GM21515 (cell line): ENCODE data around the gene HOXD8.

Source experiments
- ATAC-seq: cut with Tn5 transposase; IDR thresholded peaks from one replicate; pipeline ENCODE4 v1.9.1; 2021; ENCODE audit not compliant: unreplicated experiment

Gene HOXD8

GRCh38 chr2:176145085-176145969 is 15.8 kb downstream of the HOXD8 start:
- no peak for ATAC-seq

DNA sequence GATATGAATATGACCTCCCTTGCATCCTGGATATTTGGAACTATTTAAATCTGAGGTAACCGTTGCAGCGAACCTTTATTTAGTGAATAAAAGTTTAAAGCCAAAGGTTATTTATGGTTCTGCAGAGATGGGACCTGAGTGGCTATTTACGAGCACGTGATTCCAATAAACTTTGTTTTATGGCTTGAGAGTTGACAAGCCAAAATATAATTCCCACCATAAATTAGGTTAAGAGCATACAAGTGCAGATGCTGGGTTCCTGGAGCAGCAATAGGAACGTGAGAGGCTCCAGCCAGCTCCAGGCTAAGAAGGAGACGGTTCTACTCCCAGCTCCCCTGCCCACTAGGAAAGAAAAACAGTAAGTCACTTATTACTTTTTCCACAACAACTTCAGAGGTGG is 16.6 kb downstream of the HOXD8 start:
- ATAC-seq, result no peak

GRCh38 chr2:176146645-176147044 is 17.1 kb downstream of the HOXD8 start:
- no peak for ATAC-seq

GRCh38 chr2:176147210-176147799 is 17.8 kb downstream of the HOXD8 start:
- ATAC-seq, result no peak

DNA sequence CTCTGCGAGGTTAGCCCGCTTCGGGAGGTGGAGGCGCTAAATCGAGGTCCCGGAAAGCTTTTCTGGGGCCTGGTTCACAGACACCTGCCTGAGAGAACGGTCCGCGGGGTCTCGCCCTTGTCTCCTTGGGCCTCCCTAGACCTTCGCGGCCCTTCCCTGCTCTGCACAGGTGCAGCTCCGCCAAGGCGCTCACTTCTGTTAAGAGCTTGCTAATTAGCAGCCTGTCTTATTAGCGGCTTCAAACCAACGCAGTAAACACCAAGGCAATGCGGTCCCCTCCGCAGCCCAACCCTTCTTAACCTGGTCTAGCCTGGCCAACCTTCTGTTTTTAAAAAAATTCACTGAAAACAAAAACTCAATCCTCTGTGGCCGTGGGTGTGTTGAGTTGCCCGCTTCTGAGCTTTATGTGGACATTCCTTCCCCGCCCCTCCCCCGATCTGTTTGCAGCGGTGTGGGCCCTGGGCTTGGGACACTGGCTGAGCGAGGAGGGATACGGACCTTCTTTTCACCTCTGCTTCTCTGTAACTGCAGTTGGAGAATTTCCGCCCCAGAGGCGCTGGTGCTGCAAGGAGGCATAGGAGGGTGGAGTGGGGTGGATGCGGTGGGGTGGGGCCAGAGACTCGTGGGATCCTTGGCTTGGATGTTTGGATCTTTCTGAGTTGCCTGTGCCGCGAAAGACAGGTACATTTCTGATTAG is 18.4 kb downstream of the HOXD8 start:
- no peak for ATAC-seq

- ATAC-seq, result no peak
These were observed 19.4 kb downstream of the HOXD8 start for GRCh38 chr2:176148751-176149421.

DNA sequence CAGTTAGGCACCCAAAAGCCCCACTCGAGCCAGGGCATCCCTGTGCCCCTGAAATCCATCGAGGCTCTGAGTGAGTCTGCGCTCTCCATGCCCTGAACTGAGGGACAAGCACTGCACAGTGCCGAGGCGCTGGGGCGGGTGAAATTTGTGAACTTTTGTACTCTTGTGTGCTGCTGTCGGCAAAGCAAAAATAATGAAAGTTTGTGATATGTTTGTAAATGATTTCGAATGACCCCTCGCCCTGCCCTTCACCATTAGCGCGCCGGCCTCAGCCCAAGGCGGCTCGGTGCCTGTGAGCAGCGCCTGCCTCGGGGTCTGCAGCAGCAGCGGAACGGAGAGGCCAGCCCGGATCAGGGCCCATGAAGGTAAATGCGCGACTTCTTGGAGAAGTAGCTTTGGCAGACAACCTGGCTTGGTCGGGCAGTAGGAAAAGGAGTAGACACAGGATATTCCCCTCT is 20.0 kb downstream of the HOXD8 start:
- ATAC-seq, result no peak

DNA sequence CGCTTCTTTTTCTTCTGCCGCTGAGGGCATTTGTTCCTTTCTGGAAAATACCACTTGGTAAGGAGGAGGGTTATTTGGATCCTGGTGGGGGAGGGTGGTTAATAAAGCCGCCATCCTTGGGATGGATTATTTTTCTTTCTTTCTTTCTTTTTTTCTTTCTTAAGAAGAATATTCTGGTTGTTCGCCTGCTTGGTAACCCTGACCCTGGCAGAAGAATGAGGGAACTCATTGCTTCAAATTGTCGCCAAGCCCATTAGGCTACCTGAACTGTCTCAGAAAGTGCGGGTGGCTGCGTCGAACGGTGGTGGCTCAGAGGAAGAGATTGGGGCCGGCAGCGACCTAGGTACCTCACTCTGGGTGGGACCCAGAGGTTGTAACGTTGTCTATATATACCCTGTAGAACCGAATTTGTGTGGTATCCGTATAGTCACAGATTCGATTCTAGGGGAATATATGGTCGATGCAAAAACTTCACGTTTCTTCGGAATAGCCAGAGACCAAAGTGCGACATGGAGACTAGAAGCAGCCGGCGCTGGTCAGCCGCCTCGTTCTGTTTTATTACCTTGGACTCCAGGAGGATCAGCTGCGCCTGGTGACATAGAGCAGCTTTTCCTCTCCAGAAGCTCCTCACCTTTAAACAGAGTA is 20.6 kb downstream of the HOXD8 start:
- ATAC-seq, result no peak

- no peak for ATAC-seq
These were observed 21.3 kb downstream of the HOXD8 start for GRCh38 chr2:176150584-176151441.

- ATAC-seq, result no peak
These were observed 22.2 kb downstream of the HOXD8 start, which contains the start of gene HOXD4 for GRCh38 chr2:176151442-176152287. HOXD4 (plus strand) TSS chr2:176151550; CDS start chr2:176151634, 84 bp downstream.

GRCh38 chr2:176152350-176153181 is 23.1 kb downstream of the HOXD8 start:
- ATAC-seq, result no peak

- no peak for ATAC-seq
These were observed 25.2 kb downstream of the HOXD8 start for GRCh38 chr2:176154576-176155252.

DNA sequence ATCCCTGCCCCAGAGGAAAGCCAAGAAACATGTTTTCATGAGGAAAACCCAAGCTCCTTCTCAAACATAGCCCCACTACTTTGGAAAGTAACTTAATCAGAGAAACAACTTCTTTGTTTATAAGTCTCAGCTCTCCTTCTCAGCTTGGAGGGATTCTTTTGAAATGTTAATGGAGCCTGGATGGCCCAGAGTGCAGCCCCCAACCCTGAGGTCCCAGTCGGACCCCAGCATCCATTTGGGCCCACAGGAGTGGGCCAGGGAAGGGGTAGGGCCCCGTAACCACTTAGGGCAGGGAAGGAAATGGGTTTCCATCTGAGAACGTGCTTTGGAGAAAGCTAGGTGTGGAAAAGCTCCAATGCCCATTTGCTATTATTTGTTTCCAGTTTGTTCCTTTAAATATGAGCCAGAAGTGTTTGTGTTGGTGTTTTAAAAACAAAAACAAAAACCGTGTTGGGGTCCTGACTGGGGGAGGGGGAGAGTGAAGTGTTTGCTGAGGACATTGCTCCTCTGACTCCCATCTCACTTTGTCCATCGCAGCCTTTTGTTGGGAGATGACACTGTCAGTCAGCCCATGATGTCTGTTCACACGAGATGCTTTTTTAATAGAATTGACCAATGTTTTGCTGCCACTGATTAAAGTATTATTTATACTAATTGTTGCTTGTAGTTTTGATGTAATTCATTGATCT is 26.0 kb downstream of the HOXD8 start:
- ATAC-seq, result no peak

- no peak for ATAC-seq
These were observed 26.8 kb downstream of the HOXD8 start for GRCh38 chr2:176156301-176156806.

DNA sequence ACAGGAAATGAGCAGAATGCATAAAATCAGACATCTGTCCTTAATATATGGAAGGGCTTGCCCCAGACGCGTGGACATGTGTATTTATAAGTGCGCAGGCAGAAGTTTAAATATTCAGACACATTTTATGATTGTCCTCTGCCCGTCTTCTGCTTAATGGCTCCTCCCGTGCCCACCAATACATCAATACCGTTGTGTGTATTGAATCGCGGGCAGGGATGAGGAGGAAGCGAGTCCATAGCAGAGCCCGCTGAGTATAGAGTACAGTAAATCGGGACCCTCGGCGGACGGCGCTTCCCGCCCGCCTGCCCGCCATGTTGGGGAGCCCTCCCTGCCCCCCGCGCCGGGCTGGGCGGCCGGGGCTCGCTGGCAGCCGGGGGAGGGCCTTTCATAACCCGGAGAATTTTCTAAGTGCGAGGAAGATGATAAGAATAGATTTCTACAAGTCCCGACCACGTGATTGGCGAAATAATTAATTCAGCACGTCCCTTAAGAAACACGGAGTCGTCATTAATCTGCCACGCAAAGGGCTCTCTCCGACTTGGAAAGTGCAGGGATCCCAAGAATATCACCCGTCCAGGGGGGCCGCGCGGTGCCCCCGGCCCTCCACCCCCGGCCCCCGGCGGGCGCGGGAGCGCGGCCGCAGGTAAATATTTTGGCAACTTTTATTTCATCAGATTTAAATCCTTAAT is 27.4 kb downstream of the HOXD8 start, which contains the start of gene HOXD3:
HOXD3 (plus strand) TSS at position 501 of the 692 bp plus-strand sequence. CDS start 11,808 bp downstream, outside the sequence.
- no peak for ATAC-seq
